T47D (cell line): ENCODE results near the gene APPBP2.
"Not testable (repeated sequence)": the region's sequence is repeated elsewhere in the genome, so short reads cannot be mapped to it uniquely, and the experiment has no call there.

Experiments used
- DNase-seq, 2 experiments: peaks; one replicate each; pipeline versions ENCODE4 v3.0.0 to v3.0.0-alpha.2; 2011 to 2012; ENCODE audit warnings: low read depth in 1 of 2, low spot score in 1 of 2
- JUND ChIP-seq: IDR thresholded peaks from 2 replicates; pipeline ENCODE4 v1.6.1; 2012; ENCODE audit warnings: low read depth
- in situ Hi-C: cut with HindIII; loops from 2 replicates; pipeline ENCODE4 v1.10.0; 2016; ENCODE audit warnings: low sequenced_read_pairs, low pct_unique_long_range_greater_than_20kb

Gene APPBP2

GRCh38 chr17:60435244-60436167 is 90.5 kb downstream of the APPBP2 start:
- no peak for TF ChIP-seq JUND
- DNase-seq = peak; percentile 78 to 93
- in situ Hi-C loops = no loop called here

- in situ Hi-C loops, DNase-seq: not testable (repeated sequence)
Observed at GRCh38 chr17:60433021-60433997, 92.7 kb downstream of the APPBP2 start.

DNA sequence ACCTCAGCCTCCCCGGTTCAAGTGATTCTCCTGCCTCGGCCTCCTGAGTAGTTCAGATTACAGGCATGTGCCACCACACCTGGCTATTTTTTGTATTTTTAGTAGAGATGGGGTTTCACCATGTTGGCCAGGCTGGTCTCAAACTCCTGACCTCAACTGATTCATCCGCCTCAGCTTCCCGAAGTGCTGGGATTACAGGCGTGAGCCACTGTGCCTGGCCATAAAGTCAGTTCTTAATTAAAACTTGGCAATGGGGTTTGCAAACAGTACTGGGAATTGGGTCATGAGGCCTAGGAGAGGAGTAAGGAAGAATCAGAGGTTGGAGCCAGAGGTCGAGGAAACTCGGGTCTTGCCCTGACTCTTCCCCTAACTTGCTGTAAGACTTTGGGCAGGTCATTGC is 95.5 kb downstream of the APPBP2 start:
- DNase-seq, in situ Hi-C loops: not testable (repeated sequence)

DNA sequence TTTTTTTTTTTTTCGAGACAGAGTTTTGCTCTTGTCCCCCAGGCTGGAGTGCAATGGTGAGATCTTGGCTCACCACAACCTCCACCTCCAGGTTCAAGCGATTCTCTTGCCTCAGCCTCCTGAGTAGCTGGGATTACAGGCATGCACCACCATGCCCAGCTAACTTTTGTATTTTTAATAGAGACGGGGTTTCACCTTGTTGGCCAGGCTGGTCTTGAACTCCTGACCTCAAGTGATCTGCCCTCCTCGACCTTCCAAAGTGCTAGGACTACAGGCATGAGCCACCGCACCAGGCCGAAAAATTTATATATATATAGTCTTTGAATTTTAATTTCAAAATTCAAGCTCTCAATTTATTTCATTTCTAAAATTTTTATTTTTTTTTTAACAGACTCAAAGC is 97.6 kb downstream of the APPBP2 start:
- in situ Hi-C loops, DNase-seq: not testable (repeated sequence)

DNA sequence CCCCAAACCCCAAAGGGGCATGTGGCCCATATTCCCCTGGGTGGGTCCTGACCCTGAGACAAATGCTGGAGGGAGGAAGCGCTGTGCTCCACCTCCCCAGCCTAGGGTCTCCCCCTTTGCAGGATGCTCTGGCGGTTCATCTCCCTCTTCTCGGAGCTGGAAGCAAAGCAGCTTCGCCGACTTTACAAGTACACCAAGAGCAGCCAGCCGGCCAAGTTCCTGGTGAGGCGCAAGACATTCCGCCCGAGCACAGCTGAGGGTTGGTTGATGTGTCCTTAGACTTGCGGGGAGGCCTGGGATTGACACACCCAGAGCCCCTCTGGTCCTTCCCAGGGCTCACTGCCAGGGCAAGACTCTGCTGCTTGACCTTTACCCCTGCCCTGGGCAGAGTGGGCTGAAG is 99.4 kb downstream of the APPBP2 start:
- in situ Hi-C loops = no loop called here
- no peak for TF ChIP-seq JUND
- DNase-seq = no peak

- TF ChIP-seq JUND = no peak
- in situ Hi-C loops = no loop called here
Observed at GRCh38 chr17:60425626-60426025, 100.4 kb downstream of the APPBP2 start.

DNA sequence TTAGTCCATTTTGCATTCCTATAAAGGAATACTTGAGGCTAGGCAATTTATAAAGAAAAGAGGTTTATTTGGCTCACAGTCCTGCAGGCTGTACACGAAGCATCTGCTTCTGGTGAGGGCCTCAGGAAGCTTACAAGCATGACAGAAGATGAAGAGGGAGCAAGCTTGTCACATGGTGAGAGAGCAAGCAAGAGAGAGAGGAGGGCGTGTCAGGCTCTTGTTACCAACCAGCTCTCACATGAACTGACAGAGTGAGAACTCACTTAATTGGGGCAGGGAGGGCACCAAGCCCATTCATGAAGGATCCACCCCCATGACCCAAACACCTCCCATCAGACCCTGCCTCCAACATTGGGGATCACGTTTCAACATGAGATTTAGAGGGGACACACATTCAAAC is 102.2 kb downstream of the APPBP2 start:
- in situ Hi-C loops = no loop called here
- DNase-seq = no peak
- TF ChIP-seq JUND = no peak

More at GRCh38 chr17:60425626-60426025, 100.4 kb downstream of the APPBP2 start:
- DNase-seq = no peak

- DNase-seq = no peak
- TF ChIP-seq JUND = no peak
- in situ Hi-C loops = no loop called here
Observed at GRCh38 chr17:60422162-60422665, 103.8 kb downstream of the APPBP2 start, which contains the start of gene CHCT1. TSS of gene CHCT1 (plus strand) at chr17:60422489. CDS start at chr17:60422593, 104 bp downstream.

DNA sequence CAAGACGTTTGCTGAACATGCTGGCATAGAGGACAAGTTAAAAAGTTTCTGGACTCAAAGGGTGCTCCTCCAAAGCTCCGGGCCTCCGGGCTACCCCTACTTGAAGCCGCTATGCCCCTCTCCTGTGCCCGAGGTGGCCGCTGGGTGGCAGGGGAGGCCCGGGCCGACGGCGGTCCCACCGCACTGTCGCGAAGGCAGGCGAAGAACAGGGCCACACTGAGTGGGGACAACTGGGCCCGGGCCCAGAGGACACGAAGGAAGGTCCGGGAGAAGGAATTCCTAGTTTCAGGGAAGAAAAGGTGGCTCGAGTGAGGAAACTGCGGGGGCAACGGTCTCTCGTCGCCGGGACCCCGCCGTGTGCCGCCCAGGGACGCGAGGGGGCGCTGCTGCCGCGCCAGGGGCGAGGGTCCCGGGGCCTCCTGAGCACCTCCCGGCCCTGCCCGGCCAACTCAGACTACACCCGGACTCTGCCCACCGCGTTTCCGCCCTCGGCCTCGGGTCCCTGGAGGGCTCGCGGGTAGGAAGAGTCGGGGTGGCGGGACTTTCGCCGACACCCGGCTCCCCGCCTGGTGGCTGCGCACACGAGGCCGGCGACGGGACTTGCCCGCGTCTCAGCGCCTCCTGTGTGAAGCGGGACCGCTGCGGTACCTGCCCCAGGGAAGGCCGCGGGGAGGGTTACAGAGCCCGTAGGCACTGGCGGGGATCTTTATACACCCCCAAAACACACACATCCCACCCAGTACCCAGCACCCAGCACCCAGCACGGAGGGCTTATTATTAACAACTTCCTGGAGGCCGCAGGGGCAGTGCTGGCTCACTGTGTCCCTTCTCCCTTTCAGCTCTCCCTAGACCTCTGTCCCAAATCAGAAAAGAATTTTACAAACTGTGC is 104.5 kb downstream of the APPBP2 start:
- in situ Hi-C loops = no loop called here
- DNase-seq = no peak
- TF ChIP-seq JUND = no peak

GRCh38 chr17:60419875-60420274 is 106.2 kb downstream of the APPBP2 start:
- DNase-seq, in situ Hi-C loops: not testable (repeated sequence)

GRCh38 chr17:60419003-60419402 is 107.0 kb downstream of the APPBP2 start:
- in situ Hi-C loops, DNase-seq: not testable (repeated sequence)
